HCT116 (cell line): ENCODE data around the gene SLC2A1. TPM values are rescaled to one million over a fixed set of nuclear protein-coding genes. Genes with fewer than 3 reads are reported as not detected.

Source experiments
- ATAC-seq: fragments of 200-7000 bp; cut with Tn5 transposase; 2 replicates; pipeline ENCODE4 v1.9.1; 2020; ENCODE audit warnings: mild to moderate bottlenecking, moderate library complexity
- BruUV-seq: library from RNA; stranded (reverse); fragments of 400-500 nt; replicated peaks from 2 replicates; lab custom pipeline; 2021; lab: Mats Ljungman, UMichigan
- CTCF ChIA-PET: fragments of 300-600 bp; sonication (Branson Sonifier 250); formaldehyde crosslinking; loops from one replicate; lab custom pipeline; 2021; ENCODE audit warnings: antibody characterized with exemption; lab: Charles Lee
- POLR2A ChIA-PET: fragments of 300-600, 350-600 bp; sonication (Branson Sonifier 250); formaldehyde crosslinking; loops from one replicate; lab custom pipeline; 2021; ENCODE audit warnings: antibody characterized with exemption; lab: Charles Lee
- RAD21 ChIA-PET, 2 experiments: fragments of 300-600 bp; sonication (Branson Sonifier 250); formaldehyde crosslinking; loops; one replicate each; lab custom pipeline; 2023; ENCODE audit warnings: low total read pairs in 2 of 2; ENCODE audit not compliant: uncharacterized antibody in 2 of 2, unreplicated experiment in 2 of 2, low non-redundant PET in 1 of 2; lab: Charles Lee
- DNase-seq: peaks from one replicate; pipeline ENCODE4 v3.0.0-alpha.2; 2010; ENCODE audit warnings: low read depth, low spot score
- H2AFZ ChIP-seq: fragments of 200-600 bp; shearing (Covaris generic), sonication (generic); 2 replicates; pipeline ENCODE4 v1.6.1; 2017; ENCODE audit warnings: low read depth, mixed run types, mixed read lengths, antibody characterized with exemption, low read length; ENCODE audit not compliant: poor library complexity, severe bottlenecking
- H3K27ac ChIP-seq: 2 replicates; pipeline ENCODE4 v1.5.1; 2012; ENCODE audit warnings: low read depth, low read length
- H3K27me3 ChIP-seq: fragments of 200-600 bp; sonication (generic); 2 replicates; pipeline ENCODE4 v1.6.1; 2016; ENCODE audit warnings: mixed run types, low read length, mixed read lengths; ENCODE audit not compliant: insufficient read depth
- H3K36me3 ChIP-seq, 2 experiments: fragments of 200-500 bp in 1 of 2; fragments of 200-600 bp in 1 of 2; sonication (Bioruptor generic) in 1 of 2; sonication (generic) in 1 of 2; 2 replicates each; pipeline versions ENCODE4 v1.5.1 to v1.6.1; 2014 to 2016; ENCODE audit warnings: low read length in 2 of 2, inconsistent platforms in 1 of 2, mixed read lengths in 1 of 2, mixed run types in 1 of 2; ENCODE audit not compliant: insufficient read depth in 2 of 2, control insufficient read depth in 1 of 2
- H3K4me1 ChIP-seq, 2 experiments: fragments of 200-600 bp in 1 of 2; sonication (generic) in 1 of 2; 2 replicates each; pipeline versions ENCODE4 v1.5.1 to v1.6.1; 2012 to 2017; ENCODE audit warnings: low read length in 2 of 2, inconsistent platforms in 1 of 2, mild to moderate bottlenecking in 1 of 2, mixed read lengths in 1 of 2, mixed run types in 1 of 2, moderate library complexity in 1 of 2; ENCODE audit not compliant: insufficient read depth in 2 of 2, control insufficient read depth in 1 of 2
- H3K4me2 ChIP-seq: fragments of 200-600 bp; sonication (generic); 2 replicates; pipeline ENCODE4 v1.6.1; 2017; ENCODE audit warnings: mixed run types, low read length, mixed read lengths
- H3K4me3 ChIP-seq, 2 experiments: fragments of 200-600 bp in 1 of 2; sonication (generic) in 1 of 2; replicated peaks in 1 of 2; 2 replicates each; pipeline ENCODE4 v1.5.1; 2011 to 2016; ENCODE audit warnings: low read length in 2 of 2, control low read depth in 1 of 2, low read depth in 1 of 2, mild to moderate bottlenecking in 1 of 2, mixed read lengths in 1 of 2, mixed run types in 1 of 2
- H3K79me2 ChIP-seq: fragments of 200-600 bp; sonication (generic); 2 replicates; pipeline ENCODE4 v1.6.1; 2017; ENCODE audit warnings: mild to moderate bottlenecking, mixed run types, low read length, moderate library complexity, mixed read lengths; ENCODE audit not compliant: insufficient read depth
- H3K9ac ChIP-seq: fragments of 200-600 bp; sonication (generic); 2 replicates; pipeline ENCODE4 v1.6.1; 2016; ENCODE audit warnings: low read length, mixed read lengths
- H3K9me2 ChIP-seq: fragments of 200-600 bp; sonication (generic), shearing (Covaris generic); 2 replicates; pipeline ENCODE4 v1.6.1; 2017; ENCODE audit warnings: mixed run types, mild to moderate bottlenecking, moderate library complexity; ENCODE audit not compliant: insufficient read depth
- H3K9me3 ChIP-seq, 2 experiments: fragments of 200-500 bp in 1 of 2; fragments of 200-600 bp in 1 of 2; sonication (Bioruptor generic) in 1 of 2; sonication (generic) in 1 of 2; 2 replicates each; pipeline ENCODE4 v1.6.1; 2014 to 2017; ENCODE audit warnings: low read length in 2 of 2, mixed read lengths in 2 of 2, inconsistent platforms in 1 of 2, low read depth in 1 of 2, mild to moderate bottlenecking in 1 of 2, mixed run types in 1 of 2, moderate library complexity in 1 of 2; ENCODE audit not compliant: control insufficient read depth in 1 of 2, insufficient read depth in 1 of 2
- H4K20me1 ChIP-seq: fragments of 200-600 bp; sonication (generic), shearing (Covaris generic); 2 replicates; pipeline ENCODE4 v1.6.1; 2017; ENCODE audit warnings: mixed run types, mild to moderate bottlenecking, moderate library complexity; ENCODE audit not compliant: insufficient read depth
- ATF3 ChIP-seq: IDR thresholded peaks from 2 replicates; pipeline ENCODE4 v1.6.1; 2012
- CBX3 ChIP-seq: IDR thresholded peaks from 2 replicates; pipeline ENCODE4 v1.6.1; 2012; ENCODE audit warnings: low read depth
- CEBPB ChIP-seq: IDR thresholded peaks from 2 replicates; pipeline ENCODE4 v1.6.1; 2012; ENCODE audit warnings: low read depth
- CTCF ChIP-seq, 3 experiments: fragments of 200-600 bp in 1 of 3; sonication (generic) in 1 of 3; IDR thresholded peaks in 2 of 3; conservative IDR thresholded peaks in 1 of 3; 2 replicates each; pipeline ENCODE4 v1.5.1; 2012 to 2017; ENCODE audit warnings: low read depth in 2 of 3, low read length in 2 of 3, antibody characterized with exemption in 1 of 3, borderline replicate concordance in 1 of 3, control low read depth in 1 of 3, mild to moderate bottlenecking in 1 of 3, mixed read lengths in 1 of 3, mixed run types in 1 of 3, moderate library complexity in 1 of 3; ENCODE audit not compliant: insufficient read depth in 1 of 3
- EGR1 ChIP-seq: IDR thresholded peaks from 2 replicates; pipeline ENCODE4 v1.6.1; 2012; ENCODE audit warnings: low read depth
- EZH2 ChIP-seq: fragments of 200-600 bp; sonication (generic); IDR thresholded peaks from 2 replicates; pipeline ENCODE4 v1.6.1; 2017; ENCODE audit warnings: antibody characterized with exemption, mixed run types
- EZH2phosphoT487 ChIP-seq: fragments of 200-600 bp; IDR thresholded peaks from 2 replicates; pipeline ENCODE4 v1.6.1; 2018; ENCODE audit warnings: antibody characterized with exemption, borderline replicate concordance
- FOSL1 ChIP-seq: IDR thresholded peaks from 2 replicates; pipeline ENCODE4 v1.6.1; 2012; ENCODE audit warnings: low read depth
- JUND ChIP-seq: IDR thresholded peaks from 2 replicates; pipeline ENCODE4 v1.6.1; 2012
- POLR2A ChIP-seq: IDR thresholded peaks from 2 replicates; pipeline ENCODE4 v1.7.0; 2011; ENCODE audit warnings: borderline replicate concordance; ENCODE audit not compliant: insufficient read depth, insufficient read length; ENCODE audit errors: extremely low read depth
- POLR2AphosphoS5 ChIP-seq: IDR thresholded peaks from 2 replicates; pipeline ENCODE4 v1.6.1; 2011; ENCODE audit warnings: mild to moderate bottlenecking, low read depth, low read length, moderate library complexity
- RAD21 ChIP-seq: IDR thresholded peaks from 2 replicates; pipeline ENCODE4 v1.6.1; 2012; ENCODE audit warnings: low read depth, mild to moderate bottlenecking
- REST ChIP-seq: IDR thresholded peaks from 2 replicates; pipeline ENCODE4 v1.6.1; 2012; ENCODE audit warnings: low read depth
- SIN3A ChIP-seq: IDR thresholded peaks from 2 replicates; pipeline ENCODE4 v1.6.1; 2012; ENCODE audit warnings: low read depth
- SP1 ChIP-seq: IDR thresholded peaks from 2 replicates; pipeline ENCODE4 v1.6.1; 2012; ENCODE audit warnings: low read depth
- TCF7L2 ChIP-seq: IDR thresholded peaks from 2 replicates; pipeline ENCODE4 v1.7.0; 2011; ENCODE audit warnings: borderline replicate concordance, inconsistent platforms; ENCODE audit not compliant: insufficient read depth, insufficient read length; ENCODE audit errors: extremely low read depth
- YY1 ChIP-seq: IDR thresholded peaks from 2 replicates; pipeline ENCODE4 v1.6.1; 2011; ENCODE audit warnings: low read length, low read depth, moderate library complexity, mild to moderate bottlenecking; ENCODE audit not compliant: insufficient replicate concordance; ENCODE audit errors: extremely low read depth
- ZBTB33 ChIP-seq: IDR thresholded peaks from 2 replicates; pipeline ENCODE4 v1.6.1; 2011; ENCODE audit warnings: mild to moderate bottlenecking, low read length, moderate library complexity; ENCODE audit not compliant: insufficient replicate concordance; ENCODE audit errors: extremely low read depth
- ZFX ChIP-seq: fragments of 450-650 bp; IDR thresholded peaks from 2 replicates; pipeline ENCODE4 v1.6.1; 2017
- ZNF274 ChIP-seq: fragments of 200-500 bp; sonication (Bioruptor generic); IDR thresholded peaks from 2 replicates; pipeline ENCODE4 v1.6.1; 2014; ENCODE audit warnings: mild to moderate bottlenecking, low read depth, low read length, inconsistent platforms
- intact Hi-C: fragments of 100-400 bp; cut with micrococcal nuclease; formaldehyde crosslinking; loops from 2 replicates; pipeline ENCODE4 v1.10.0; 2022
- total RNA-seq: library from RNA; stranded (reverse); gene quantifications from one replicate; pipeline ENCODE4 v1.2.1, GENCODE V29; 2021; ENCODE audit not compliant: unreplicated experiment

The SLC2A1 gene
- total RNA-seq, 1 experiment from 2014 or later: 248 TPM

- Histone ChIP-seq H3K9me2 (no peaks in the 10 kb centered on the region), H3K4me1 (peaks cover 26 to 48% of the 10 kb centered on the region in 2 experiments), H3K4me2 (no peak overlapping the region), H3K36me3 (no peaks in the 10 kb centered on the region), H3K27me3 (no peaks in the 10 kb centered on the region), H3K79me2 (no peaks in the 10 kb centered on the region), H3K27ac (no peak overlapping the region), H3K9me3 (no peaks in the 10 kb centered on the region), H2AFZ (no peak overlapping the region), H4K20me1 (no peaks in the 10 kb centered on the region), H3K9ac (no peak overlapping the region), H3K4me3 (no peak overlapping the region)
- ChIA-PET RAD21 (no interaction called here), CTCF (no interaction called here), POLR2A (no interaction called here)
- ATAC-seq (no peak), DNase-seq (no peak)
- BruUV-seq: no TSS peak
- intact Hi-C loops: no loop called here
- TF ChIP-seq EGR1 (no peak), ZNF274 (no peak), POLR2A (no peak), EZH2 (no peak), ZFX (no peak), SP1 (no peak), CTCF (IDR thresholded peaks at IDR 0.05 in 2 of 3, conservative IDR thresholded peaks at IDR 0.05 in 1 of 3; ENCODE audit: borderline replicate concordance in 1 of 3, insufficient read depth in 1 of 3, low read depth in 2 of 3, low read length in 2 of 3) (no peak), SIN3A (no peak), ATF3 (no peak), POLR2AphosphoS5 (no peak), JUND (no peak), REST (no peak), RAD21 (no peak), ZBTB33 (no peak), CEBPB (no peak), TCF7L2 (no peak), EZH2phosphoT487 (no peak), CBX3 (no peak), FOSL1 (no peak), YY1 (no peak)
Measured at GRCh38 chr1:43002766-43003165, 44.1 kb upstream of the SLC2A1 start.
